ENCODE measurements around the gene EVI5. TPM values are rescaled to one million over a fixed set of nuclear protein-coding genes. Genes with fewer than 3 reads are reported as not detected.
A peak's percentile ranks its signal among the peaks of the same experiment; 100 is the strongest.

The EVI5 gene
- total and polyA plus RNA-seq, 10 of the 15 experiments (the other 5 are each of a cell fraction or from before 2014, with no cell fraction given): 0.27 to 6.8 (median 1.7) TPM

DNA sequence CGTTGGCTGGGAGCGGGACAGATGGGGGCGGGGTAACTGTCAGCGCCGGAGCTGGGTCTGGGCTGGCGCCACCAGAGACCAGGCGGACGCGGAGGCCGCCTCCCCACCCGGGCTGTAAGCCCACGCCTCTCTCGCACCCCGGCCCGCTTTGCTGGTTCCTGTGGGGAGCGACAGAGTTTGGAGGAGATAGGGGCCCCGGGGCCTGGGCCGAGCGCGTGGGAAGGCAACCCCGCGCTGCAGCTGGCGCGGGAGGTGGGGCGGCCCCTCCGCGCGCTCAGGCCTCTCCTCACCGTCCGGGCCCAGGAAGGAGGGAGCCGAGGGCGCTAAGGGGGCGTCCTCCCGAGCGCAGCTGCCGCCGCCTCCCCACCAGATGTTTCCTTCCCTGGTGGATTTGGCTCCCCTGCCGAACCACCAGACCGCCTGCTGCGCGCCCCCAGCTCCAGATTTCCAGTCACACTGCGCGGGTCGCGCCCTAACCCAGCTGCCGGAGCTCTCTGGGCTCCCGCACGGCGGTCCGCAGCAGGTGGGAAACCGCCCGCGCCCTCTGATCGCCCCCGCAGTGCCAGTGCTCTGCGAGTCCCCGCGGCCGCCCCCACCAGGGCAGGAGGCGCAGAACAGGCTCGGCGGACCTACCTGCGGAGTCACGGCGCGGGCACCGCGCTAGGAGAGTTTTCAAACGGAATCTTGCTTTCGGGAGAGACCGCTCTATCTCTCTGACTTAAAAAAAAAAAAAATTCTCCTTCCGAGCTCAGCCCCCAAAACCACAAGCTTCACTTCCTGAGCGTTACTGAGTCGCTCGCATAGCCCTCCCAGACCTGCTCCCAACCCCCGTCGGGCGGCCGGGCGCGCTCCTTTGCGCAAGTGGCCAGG lies 299.3 kb downstream of the EVI5 start (continued):
- TF ChIP-seq SKIL (IDR thresholded peaks at IDR 0.05; ENCODE audit: low read depth, poor library complexity, severe bottlenecking) (no peak), KAT2A (conservative IDR thresholded peaks at IDR 0.05; ENCODE audit: control insufficient read depth, low read depth, low read length) (no peak), MEF2B (IDR thresholded peaks at IDR 0.05; ENCODE audit: partially characterized antibody, poor library complexity, severe bottlenecking) (no peak), NFYA (IDR thresholded peaks at IDR 0.05; ENCODE audit: borderline replicate concordance, low read depth, low read length) (no peak), WRNIP1 (IDR thresholded peaks at IDR 0.05; ENCODE audit: borderline replicate concordance, low read depth, low read length) (no peak), KLF5 (IDR thresholded peaks at IDR 0.05; ENCODE audit: partially characterized antibody) (no peak), ZBED1 (IDR thresholded peaks at IDR 0.05; ENCODE audit: borderline replicate concordance) (0 out of 2 replicates have a peak, but pooled peaks have one; percentile 12), SUZ12 (IDR thresholded peaks at IDR 0.05; ENCODE audit: unreplicated experiment) (no peak), CHD4 (IDR thresholded peaks at IDR 0.05) (no peak), YY1 (IDR thresholded peaks at IDR 0.05; ENCODE audit: low read depth, low read length) (0 out of 2 replicates have a peak, but pooled peaks have one; percentile 22), TCF3 (IDR thresholded peaks at IDR 0.05; ENCODE audit: borderline replicate concordance, insufficient read depth, low read depth, low read length) (no peak), CUX1 (IDR thresholded peaks at IDR 0.05; ENCODE audit: insufficient replicate concordance, low read depth, low read length) (no peak), ZBTB33 (IDR thresholded peaks at IDR 0.05) (no peak), YBX1 (IDR thresholded peaks at IDR 0.05) (no peak)
- TF ChIP-seq, protein P1, sequence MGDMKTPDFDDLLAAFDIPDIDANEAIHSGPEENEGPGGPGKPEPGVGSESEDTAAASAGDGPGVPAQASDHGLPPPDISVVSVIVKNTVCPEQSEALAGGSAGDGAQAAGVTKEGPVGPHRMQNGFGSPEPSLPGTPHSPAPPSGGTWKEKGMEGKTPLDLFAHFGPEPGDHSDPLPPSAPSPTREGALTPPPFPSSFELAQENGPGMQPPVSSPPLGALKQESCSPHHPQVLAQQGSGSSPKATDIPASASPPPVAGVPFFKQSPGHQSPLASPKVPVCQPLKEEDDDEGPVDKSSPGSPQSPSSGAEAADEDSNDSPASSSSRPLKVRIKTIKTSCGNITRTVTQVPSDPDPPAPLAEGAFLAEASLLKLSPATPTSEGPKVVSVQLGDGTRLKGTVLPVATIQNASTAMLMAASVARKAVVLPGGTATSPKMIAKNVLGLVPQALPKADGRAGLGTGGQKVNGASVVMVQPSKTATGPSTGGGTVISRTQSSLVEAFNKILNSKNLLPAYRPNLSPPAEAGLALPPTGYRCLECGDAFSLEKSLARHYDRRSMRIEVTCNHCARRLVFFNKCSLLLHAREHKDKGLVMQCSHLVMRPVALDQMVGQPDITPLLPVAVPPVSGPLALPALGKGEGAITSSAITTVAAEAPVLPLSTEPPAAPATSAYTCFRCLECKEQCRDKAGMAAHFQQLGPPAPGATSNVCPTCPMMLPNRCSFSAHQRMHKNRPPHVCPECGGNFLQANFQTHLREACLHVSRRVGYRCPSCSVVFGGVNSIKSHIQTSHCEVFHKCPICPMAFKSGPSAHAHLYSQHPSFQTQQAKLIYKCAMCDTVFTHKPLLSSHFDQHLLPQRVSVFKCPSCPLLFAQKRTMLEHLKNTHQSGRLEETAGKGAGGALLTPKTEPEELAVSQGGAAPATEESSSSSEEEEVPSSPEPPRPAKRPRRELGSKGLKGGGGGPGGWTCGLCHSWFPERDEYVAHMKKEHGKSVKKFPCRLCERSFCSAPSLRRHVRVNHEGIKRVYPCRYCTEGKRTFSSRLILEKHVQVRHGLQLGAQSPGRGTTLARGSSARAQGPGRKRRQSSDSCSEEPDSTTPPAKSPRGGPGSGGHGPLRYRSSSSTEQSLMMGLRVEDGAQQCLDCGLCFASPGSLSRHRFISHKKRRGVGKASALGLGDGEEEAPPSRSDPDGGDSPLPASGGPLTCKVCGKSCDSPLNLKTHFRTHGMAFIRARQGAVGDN (IDR thresholded peaks at IDR 0.05): no peak
